ENCODE measurements around the gene TPCN2.
A peak's percentile ranks its signal among the peaks of the same experiment; 100 is the strongest.

The TPCN2 gene

DNA sequence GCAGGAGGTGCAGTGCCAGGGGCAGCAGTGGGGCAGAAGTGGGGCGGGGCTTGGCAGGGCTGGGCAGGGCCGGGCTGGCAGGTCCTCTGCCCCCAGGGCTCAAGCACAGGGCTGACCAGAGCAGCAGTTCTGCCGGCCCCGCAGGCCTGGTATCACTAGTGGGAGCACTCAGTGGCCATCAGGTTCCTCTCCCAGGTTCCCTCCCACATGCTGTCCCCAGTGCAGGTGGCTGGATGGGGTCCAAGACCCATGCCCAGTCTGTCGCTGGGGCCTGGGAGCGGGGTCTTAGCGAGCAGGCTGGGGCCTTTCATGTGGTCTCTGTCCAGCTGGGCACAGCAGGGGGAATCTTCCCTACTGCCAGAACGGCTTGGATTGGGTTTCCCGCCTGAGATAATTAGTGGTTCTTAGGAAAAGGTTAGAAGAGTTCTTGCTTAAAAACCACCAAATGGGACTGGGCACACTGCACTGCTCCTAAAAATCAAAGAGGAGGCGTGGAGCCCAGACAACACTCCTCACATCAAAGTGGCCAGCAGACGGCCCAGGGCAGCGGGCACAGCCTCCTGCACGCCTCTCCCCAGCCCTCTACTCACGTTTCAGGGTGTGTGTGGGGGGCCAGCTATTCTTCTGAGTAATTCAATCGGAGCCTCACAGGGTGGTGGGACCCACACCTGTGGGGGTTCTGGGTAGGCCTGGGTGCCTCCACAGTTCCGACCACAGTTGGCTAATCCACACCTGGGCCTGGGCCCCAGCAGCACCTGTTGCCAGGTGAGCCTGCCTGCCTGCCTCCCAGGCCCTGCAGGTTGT is 45.6 kb downstream of the TPCN2 start:
- no peak for DNase-seq (ENCODE audit: low read depth in 3 of 3)

DNA sequence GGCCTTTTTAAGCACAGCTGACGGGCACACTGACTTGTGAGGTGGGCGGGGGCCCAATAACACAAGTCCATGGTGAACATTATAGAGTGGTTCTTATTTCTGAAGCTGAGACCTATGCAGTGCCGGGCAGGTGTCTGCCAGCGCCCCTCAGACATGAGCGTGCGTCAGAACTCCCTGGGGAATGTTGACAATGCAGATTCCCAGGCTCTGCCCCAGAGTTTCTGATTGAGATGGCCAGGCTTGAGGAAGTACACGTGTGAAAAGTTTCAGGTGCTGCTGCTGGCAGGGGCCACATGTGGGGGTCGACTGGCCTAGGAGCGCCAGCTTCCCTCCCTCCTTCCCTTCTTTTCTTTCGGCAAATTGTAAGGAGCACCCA is 46.2 kb downstream of the TPCN2 start:
- no peak for DNase-seq (ENCODE audit: low read depth in 3 of 3)

DNA sequence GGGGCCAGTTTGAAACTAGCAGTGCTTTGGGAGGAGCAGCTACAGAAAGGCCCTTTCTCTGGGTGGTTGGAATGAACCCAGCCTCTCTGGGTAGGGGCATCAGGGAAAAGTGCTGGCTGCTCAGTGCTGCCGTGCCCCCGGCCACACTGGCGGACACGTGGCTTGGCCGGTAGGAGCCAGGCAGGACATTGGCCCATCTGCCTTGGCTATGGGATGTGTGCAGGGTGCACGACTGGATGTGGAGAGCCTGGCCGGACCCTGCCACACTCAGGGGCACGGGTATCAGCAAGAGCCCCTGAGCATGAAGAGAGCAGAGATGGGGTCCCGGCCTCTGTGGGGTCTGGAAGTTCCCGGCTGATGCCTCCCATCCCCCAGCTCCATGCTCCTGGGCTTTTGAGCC is 46.6 kb downstream of the TPCN2 start:
- no peak for DNase-seq (ENCODE audit: low read depth in 3 of 3)

- DNase-seq (ENCODE audit: low read depth in 3 of 3), result no peak
Measured at GRCh38 chr11:69096473-69096872, 47.7 kb downstream of the TPCN2 start.

DNA sequence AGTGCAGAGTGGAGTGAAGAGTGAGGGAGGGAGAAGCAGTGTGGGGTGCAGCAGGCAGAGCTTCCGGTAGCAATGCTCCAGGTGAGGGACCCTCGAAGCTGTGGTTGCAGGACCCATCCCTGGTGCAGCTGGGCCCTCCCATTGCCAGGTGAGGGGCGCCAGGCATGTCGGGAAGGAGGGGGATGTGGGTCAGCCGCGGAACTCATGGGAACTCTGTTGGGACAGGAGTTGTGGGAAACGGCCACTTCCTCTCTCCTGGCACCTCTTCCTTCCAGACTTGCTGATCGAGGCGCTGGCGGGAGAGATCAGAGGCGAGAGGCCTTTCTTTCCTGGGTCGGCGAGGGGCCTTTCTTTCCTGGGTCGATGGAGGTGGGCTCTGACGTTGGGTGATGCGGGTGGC is 48.5 kb downstream of the TPCN2 start:
- DNase-seq (ENCODE audit: low read depth in 3 of 3), result no peak

- no peak for DNase-seq (ENCODE audit: low read depth in 3 of 3)
Measured at GRCh38 chr11:69099180-69099579, 50.4 kb downstream of the TPCN2 start.

- no peak for DNase-seq (ENCODE audit: low read depth in 3 of 3)
Measured at GRCh38 chr11:69100454-69101114, 51.9 kb downstream of the TPCN2 start.

- peak; percentile 53 to 76 (median 67) for DNase-seq (ENCODE audit: low read depth in 3 of 3)
Measured at GRCh38 chr11:69101115-69101791, 52.5 kb downstream of the TPCN2 start.

DNA sequence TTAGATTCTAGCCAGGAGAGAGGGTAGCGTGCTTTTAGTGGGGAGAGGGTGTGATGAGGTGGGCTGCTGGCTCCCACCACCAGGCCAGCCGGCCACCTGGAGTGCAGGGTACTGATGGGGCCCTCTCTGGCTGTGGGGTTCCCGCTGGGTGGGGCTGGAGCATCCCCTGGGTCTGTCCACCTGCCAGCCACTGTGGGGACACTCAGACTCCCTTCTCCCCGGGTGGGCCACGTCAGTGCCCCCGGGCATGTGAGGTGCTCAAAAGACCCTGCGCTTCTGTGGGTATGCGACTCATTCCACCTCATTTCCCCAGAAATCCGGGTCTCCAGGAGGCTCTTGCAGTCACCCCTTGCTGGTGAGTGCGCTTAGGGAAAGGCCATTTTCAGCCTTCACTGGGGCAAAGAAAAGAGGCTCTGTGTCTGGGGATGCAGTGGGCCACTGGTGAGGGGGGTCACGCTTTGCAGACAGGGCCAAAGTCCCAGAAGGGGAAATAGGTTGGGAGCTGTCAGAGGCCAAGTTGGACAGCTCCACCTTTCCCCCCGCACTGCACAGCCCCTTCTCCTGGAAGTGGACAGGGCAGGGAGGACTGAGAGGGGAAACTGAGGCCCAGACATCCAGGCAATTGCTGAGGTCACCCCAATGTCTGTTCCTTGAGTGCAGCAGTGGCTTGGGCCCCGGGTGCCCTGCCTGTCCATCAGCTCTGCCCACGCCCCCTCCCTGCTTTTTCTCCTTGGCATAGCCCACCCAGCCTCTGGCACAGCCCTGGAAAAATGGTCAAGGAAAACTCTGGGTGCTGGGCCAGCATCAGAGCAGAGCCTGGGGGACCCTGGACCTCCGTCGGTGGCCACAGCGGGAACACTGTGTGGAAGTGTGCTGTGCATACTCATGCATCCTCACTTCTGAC is 53.3 kb downstream of the TPCN2 start:
- no peak for DNase-seq (ENCODE audit: low read depth in 3 of 3)

- no peak for DNase-seq (ENCODE audit: low read depth in 3 of 3)
Measured at GRCh38 chr11:69102732-69103615, 54.2 kb downstream of the TPCN2 start.

- no peak for DNase-seq (ENCODE audit: low read depth in 3 of 3)
Measured at GRCh38 chr11:69104212-69104855, 55.6 kb downstream of the TPCN2 start.

- no peak for DNase-seq (ENCODE audit: low read depth in 3 of 3)
Measured at GRCh38 chr11:69104856-69105395, 56.2 kb downstream of the TPCN2 start.

DNA sequence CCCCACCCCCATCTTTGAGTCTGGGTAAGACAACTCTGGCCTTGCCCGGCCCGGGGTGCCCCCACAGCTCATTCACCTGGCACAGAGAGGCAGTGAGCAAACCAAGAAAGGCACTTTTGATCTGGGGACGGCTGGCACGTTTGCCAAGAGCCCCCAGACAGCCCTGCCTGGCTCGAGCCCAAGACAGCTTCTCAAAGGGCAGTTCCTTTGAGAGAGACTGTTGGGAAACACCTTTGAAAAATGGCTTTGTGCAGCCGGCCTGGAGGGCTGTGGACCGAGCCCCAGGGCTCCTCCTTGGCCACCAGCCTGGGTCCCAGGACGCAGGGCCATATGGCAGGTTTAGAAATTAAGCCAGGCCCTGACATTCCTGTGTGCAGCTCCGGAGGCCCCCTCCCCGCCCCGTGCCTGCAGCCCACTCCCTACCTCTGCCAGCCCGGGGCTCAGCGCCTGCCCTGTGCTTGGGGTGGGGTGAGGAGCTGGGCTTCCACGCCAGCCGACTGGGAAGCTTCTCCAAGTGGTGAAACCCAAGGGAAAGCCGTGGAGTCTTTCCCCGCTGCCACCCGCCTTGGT is 56.8 kb downstream of the TPCN2 start:
- DNase-seq (ENCODE audit: low read depth in 3 of 3), result no peak

- DNase-seq (ENCODE audit: low read depth in 3 of 3), result no peak
Measured at GRCh38 chr11:69106031-69106811, 57.5 kb downstream of the TPCN2 start.

- no peak for DNase-seq (ENCODE audit: low read depth in 3 of 3)
Measured at GRCh38 chr11:69107413-69107812, 58.7 kb downstream of the TPCN2 start.

- no peak for DNase-seq (ENCODE audit: low read depth in 3 of 3)
Measured at GRCh38 chr11:69108030-69108429, 59.3 kb downstream of the TPCN2 start.

DNA sequence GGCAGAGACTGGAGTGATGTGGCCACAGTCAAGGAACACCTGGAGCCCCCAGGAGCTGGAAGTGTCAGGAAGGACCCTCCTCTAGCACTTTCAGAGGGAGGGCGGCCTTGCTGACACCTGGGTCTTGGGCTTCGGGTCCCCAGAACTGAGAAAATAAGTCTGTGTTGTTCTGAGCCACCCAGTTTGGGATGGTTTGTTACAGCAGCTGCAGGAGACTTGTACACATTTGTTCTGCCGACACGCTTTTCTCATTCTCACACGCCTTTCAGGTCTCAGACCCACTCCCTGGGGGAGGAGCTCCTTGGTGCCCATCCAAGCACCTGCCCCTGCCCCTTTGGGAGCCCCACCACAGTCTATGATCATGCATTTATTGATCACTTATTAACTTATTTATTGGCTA is 59.8 kb downstream of the TPCN2 start:
- DNase-seq (ENCODE audit: low read depth in 3 of 3), result no peak

- no peak for DNase-seq (ENCODE audit: low read depth in 3 of 3)
Measured at GRCh38 chr11:69109101-69109500, 60.4 kb downstream of the TPCN2 start.

DNA sequence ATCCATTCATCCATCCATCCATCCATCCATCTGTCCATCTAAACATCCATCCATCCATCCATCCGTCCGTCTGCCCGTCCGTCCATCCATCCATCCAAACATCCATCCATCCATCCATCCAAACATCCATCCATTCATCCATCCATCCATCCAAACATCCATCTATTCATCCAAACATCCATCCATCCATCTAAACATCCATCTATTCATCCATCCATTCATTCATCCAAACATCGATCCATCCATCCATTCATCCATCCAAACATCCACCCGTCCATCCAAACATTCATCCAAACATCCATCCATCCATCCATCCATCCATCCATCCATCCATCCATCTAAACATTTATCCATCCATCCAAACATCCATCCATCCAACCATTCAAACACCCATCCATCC is 61.7 kb downstream of the TPCN2 start:
- no peak for DNase-seq (ENCODE audit: low read depth in 3 of 3)

Measured in stimulated activated CD4-positive, alpha-beta T cell treated with anti-CD3 and anti-CD28 coated beads, TNF-alpha, amount 100 ng/mL, for 24 hours (primary cell).